Thymus (tissue), 11 donors: ENCODE data around the gene CLDN18. TPM values are rescaled to one million over a fixed set of nuclear protein-coding genes. Genes with fewer than 3 reads are reported as not detected.

ENCODE experiments used
- DNase-seq, 9 donors: peaks; one replicate each; pipeline ENCODE4 v3.0.0-alpha.2; 2013; ENCODE audit warnings: low spot score in 9 of 9, low read depth in 6 of 9, missing footprints in 1 of 9
- H3K27ac ChIP-seq, 2 donors: one replicate each; pipeline ENCODE4 v1.5.1; 2013; ENCODE audit warnings: control low read depth in 1 of 2, low read depth in 1 of 2, low read length in 1 of 2, mild to moderate bottlenecking in 1 of 2, moderate library complexity in 1 of 2
- H3K27me3 ChIP-seq, 2 donors: one replicate each; pipeline ENCODE4 v1.5.1; 2013; ENCODE audit warnings: low read length in 1 of 2; ENCODE audit not compliant: control insufficient read depth in 2 of 2, insufficient read depth in 1 of 2
- H3K36me3 ChIP-seq, 2 donors: one replicate each; pipeline ENCODE4 v1.5.1; 2013; ENCODE audit warnings: low read length in 1 of 2, mild to moderate bottlenecking in 1 of 2, moderate library complexity in 1 of 2; ENCODE audit not compliant: control insufficient read depth in 2 of 2, insufficient read depth in 2 of 2
- H3K4me1 ChIP-seq, 2 donors: one replicate each; pipeline ENCODE4 v1.5.1; 2013; ENCODE audit warnings: low read length in 2 of 2; ENCODE audit not compliant: control insufficient read depth in 2 of 2, insufficient read depth in 2 of 2
- H3K4me3 ChIP-seq, 2 donors: one replicate each; pipeline ENCODE4 v1.5.1; 2013; ENCODE audit warnings: low read length in 2 of 2, control low read depth in 1 of 2, mild to moderate bottlenecking in 1 of 2
- H3K9me3 ChIP-seq, 2 donors: one replicate each; pipeline ENCODE4 v1.5.1; 2013; ENCODE audit warnings: low read length in 1 of 2, mild to moderate bottlenecking in 1 of 2; ENCODE audit not compliant: control insufficient read depth in 2 of 2, insufficient read depth in 1 of 2
- WGBS: extraction: QIAGEN DNeasy Blood & Tissue Kit; methylation state at CpG from one replicate; pipeline ENCODE4 v1.1.7; 2013; 5-methylcytosine and 5-hydroxymethylcytosine counted together
- polyA plus RNA-seq: library from polyadenylated mRNA; stranded (reverse); fragments of 200-250 nt; gene quantifications from one replicate; pipeline ENCODE4 v1.2.3, GENCODE V29; 2013
- total RNA-seq: library from RNA; stranded (reverse); fragments of 120-200 nt; gene quantifications from one replicate; pipeline ENCODE4 v1.2.4, GENCODE V29; 2013
- donor health status: healthy.

The CLDN18 gene
- total and polyA plus RNA-seq, 2 donors, result 0.28 to 0.62 TPM

- Histone ChIP-seq H3K27ac (no peak overlapping the region), H3K4me1 (peaks cover 0 to 12% of the 10 kb centered on the region in 2 donors), H3K4me3 (no peak overlapping the region), H3K36me3 (no peaks in the 10 kb centered on the region), H3K9me3 (no peaks in the 10 kb centered on the region), H3K27me3 (no peaks in the 10 kb centered on the region)
- DNase-seq, result no peak
- 90% methylated on average over 5 of the region's 5 CpGs for WGBS
Measured at GRCh38 chr3:138081371-138082084, 71.6 kb downstream of the CLDN18 start.

- Histone ChIP-seq H3K4me1 (peaks cover 0 to 12% of the 10 kb centered on the region in 2 donors), H3K27me3 (no peaks in the 10 kb centered on the region), H3K4me3 (no peak overlapping the region), H3K36me3 (no peaks in the 10 kb centered on the region), H3K27ac (no peak overlapping the region), H3K9me3 (no peaks in the 10 kb centered on the region)
- DNase-seq, result peak in 6 of 9 donors; percentile 18 to 43 (median 24)
- WGBS, result 53% methylated on average over 8 of the region's 8 CpGs
Measured at GRCh38 chr3:138082085-138082991, 72.4 kb downstream of the CLDN18 start.

- Histone ChIP-seq H3K4me3 (no peak overlapping the region), H3K36me3 (no peaks in the 10 kb centered on the region), H3K27ac (no peak overlapping the region), H3K4me1 (peaks cover 0 to 12% of the 10 kb centered on the region in 2 donors), H3K9me3 (no peaks in the 10 kb centered on the region), H3K27me3 (no peaks in the 10 kb centered on the region)
- DNase-seq, result peak in 2 of 9 donors; percentile 2 to 7
Measured at GRCh38 chr3:138082992-138083386, 73.0 kb downstream of the CLDN18 start.

Other genes starting within 250 kb of the CLDN18 start
- 0.09 TPM for gene SOX14, start 245.8 kb upstream of the CLDN18 start, total RNA-seq
- 0.07 TPM for gene SOX14, start 245.8 kb upstream of the CLDN18 start, polyA plus RNA-seq
- 1.1 TPM for gene DZIP1L, start 105.4 kb downstream of the CLDN18 start, total RNA-seq
- gene DZIP1L, start 105.4 kb downstream of the CLDN18 start, polyA plus RNA-seq, result 1.5 TPM
- 0.05 TPM for gene A4GNT, start 122.2 kb downstream of the CLDN18 start, total RNA-seq
- gene A4GNT, start 122.2 kb downstream of the CLDN18 start, polyA plus RNA-seq, result not detected
- gene DBR1, start 164.8 kb downstream of the CLDN18 start, total RNA-seq, result 16.4 TPM
- gene DBR1, start 164.8 kb downstream of the CLDN18 start, polyA plus RNA-seq, result 12.7 TPM
- 39.6 TPM for gene ARMC8, start 177.1 kb downstream of the CLDN18 start, total RNA-seq
- gene ARMC8, start 177.1 kb downstream of the CLDN18 start, polyA plus RNA-seq, result 29.2 TPM